GM23338 (cell line): ENCODE measurements around the gene GPR87. TPM values are rescaled to one million over a fixed set of nuclear protein-coding genes. Genes with fewer than 3 reads are reported as not detected.
A peak's percentile ranks its signal among the peaks of the same experiment; 100 is the strongest.

Source experiments
- ATAC-seq: fragments of 200-7000 bp; cut with Tn5 transposase; 3 replicates; pipeline ENCODE4 v1.9.1; 2020
- DNase-seq: peaks from one replicate; pipeline ENCODE4 v3.0.0-alpha.2; 2015; ENCODE audit warnings: low spot score
- H2AFZ ChIP-seq: fragments of 200-600 bp; sonication (generic); 2 replicates; pipeline ENCODE4 v1.8.0; 2016; ENCODE audit warnings: antibody characterized with exemption, mild to moderate bottlenecking, moderate library complexity
- H3F3A ChIP-seq: fragments of 200-600 bp; sonication (generic); replicated peaks from 2 replicates; pipeline ENCODE4 v1.8.0; 2017; ENCODE audit warnings: antibody characterized with exemption, mixed run types, low read depth
- H3K27ac ChIP-seq: fragments of 200-600 bp; sonication (generic); 2 replicates; pipeline ENCODE4 v1.6.1; 2016; ENCODE audit warnings: low read depth
- H3K27me3 ChIP-seq: fragments of 200-600 bp; sonication (generic); 2 replicates; pipeline ENCODE4 v1.8.0; 2016; ENCODE audit warnings: mild to moderate bottlenecking, mixed run types, moderate library complexity; ENCODE audit not compliant: insufficient read depth
- H3K36me3 ChIP-seq: fragments of 200-600 bp; sonication (generic); 2 replicates; pipeline ENCODE4 v1.8.0; 2016; ENCODE audit warnings: mild to moderate bottlenecking; ENCODE audit not compliant: insufficient read depth
- H3K4me1 ChIP-seq: fragments of 200-600 bp; sonication (generic); 2 replicates; pipeline ENCODE4 v1.8.0; 2016; ENCODE audit warnings: mild to moderate bottlenecking, moderate library complexity; ENCODE audit not compliant: insufficient read depth
- H3K4me2 ChIP-seq: fragments of 200-600 bp; sonication (generic); 2 replicates; pipeline ENCODE4 v1.7.1; 2017; ENCODE audit warnings: mixed run types
- H3K4me3 ChIP-seq: fragments of 200-600 bp; sonication (generic); 2 replicates; pipeline ENCODE4 v1.6.1; 2016; ENCODE audit warnings: mixed run types
- H3K79me2 ChIP-seq: fragments of 200-600 bp; sonication (generic); replicated peaks from 2 replicates; pipeline ENCODE4 v1.8.0; 2017; ENCODE audit warnings: mild to moderate bottlenecking; ENCODE audit not compliant: insufficient read depth
- H3K9me2 ChIP-seq: fragments of 200-600 bp; sonication (generic); 2 replicates; pipeline ENCODE4 v1.8.0; 2017; ENCODE audit not compliant: insufficient read depth
- H4K20me1 ChIP-seq: fragments of 200-600 bp; sonication (generic); replicated peaks from 2 replicates; pipeline ENCODE4 v1.8.0; 2017; ENCODE audit warnings: mild to moderate bottlenecking; ENCODE audit not compliant: insufficient read depth
- H3K27ac Mint-ChIP-seq: 2 replicates; pipeline ENCODE4 v1.8.0; 2020; ENCODE audit warnings: inconsistent platforms, mild to moderate bottlenecking, moderate library complexity, mixed read lengths
- H3K27me3 Mint-ChIP-seq: 3 replicates; pipeline ENCODE4 v1.8.0; 2022; ENCODE audit warnings: low read depth, mild to moderate bottlenecking, moderate library complexity, mixed read lengths, inconsistent platforms; ENCODE audit not compliant: insufficient read depth, poor library complexity
- H3K36me3 Mint-ChIP-seq: 3 replicates; pipeline ENCODE4 v1.8.0; 2021; ENCODE audit warnings: low read depth, mild to moderate bottlenecking, inconsistent platforms, moderate library complexity, mixed read lengths
- H3K4me1 Mint-ChIP-seq: 3 replicates; pipeline ENCODE4 v1.8.0; 2020; ENCODE audit warnings: mild to moderate bottlenecking, inconsistent platforms, mixed read lengths
- H3K4me3 Mint-ChIP-seq: 3 replicates; pipeline ENCODE4 v1.8.0; 2021; ENCODE audit warnings: moderate library complexity, mild to moderate bottlenecking, inconsistent platforms, mixed read lengths
- H3K9me3 Mint-ChIP-seq: 3 replicates; pipeline ENCODE4 v1.8.0; 2020; ENCODE audit warnings: moderate library complexity, mild to moderate bottlenecking, inconsistent platforms, mixed read lengths
- CREB1 ChIP-seq: fragments of 250-450 bp; sonication (Bioruptor Pico); IDR thresholded peaks from 2 replicates; pipeline ENCODE4 v1.5.0; 2020; ENCODE audit warnings: low read depth, mild to moderate bottlenecking, moderate library complexity
- EZH2 ChIP-seq: fragments of 200-600 bp; sonication (generic); IDR thresholded peaks from one replicate; pipeline ENCODE4 v1.8.0; 2017; ENCODE audit warnings: antibody characterized with exemption, mild to moderate bottlenecking, low read depth; ENCODE audit not compliant: unreplicated experiment
- EZH2phosphoT487 ChIP-seq: fragments of 200-600 bp; sonication (generic); IDR thresholded peaks from one replicate; pipeline ENCODE4 v1.8.1; 2018; ENCODE audit warnings: antibody characterized with exemption; ENCODE audit not compliant: unreplicated experiment
- JUNB ChIP-seq: IDR thresholded peaks from one replicate; pipeline ENCODE4 v1.6.1; 2016; ENCODE audit warnings: antibody characterized with exemption; ENCODE audit not compliant: unreplicated experiment
- NANOG ChIP-seq: IDR thresholded peaks from 2 replicates; pipeline ENCODE4 v1.6.1; 2016; ENCODE audit warnings: antibody characterized with exemption, borderline replicate concordance
- POLR2AphosphoS5 ChIP-seq: IDR thresholded peaks from 2 replicates; pipeline ENCODE4 v1.6.1; 2016; ENCODE audit warnings: antibody characterized with exemption, low read depth
- STAT1 ChIP-seq: IDR thresholded peaks from one replicate; pipeline ENCODE4 v1.6.1; 2016; ENCODE audit warnings: antibody characterized with exemption; ENCODE audit not compliant: unreplicated experiment
- ZNF114 ChIP-seq: fragments of 250-450 bp; sonication (Bioruptor Pico); IDR thresholded peaks from 2 replicates; pipeline ENCODE4 v1.5.0; 2020; ENCODE audit warnings: mild to moderate bottlenecking, moderate library complexity
- ZNF331 ChIP-seq: fragments of 250-450 bp; sonication (Bioruptor Pico); IDR thresholded peaks from 2 replicates; pipeline ENCODE4 v1.5.0; 2020; ENCODE audit warnings: low read depth, mild to moderate bottlenecking, moderate library complexity
- polyA plus RNA-seq: library from polyadenylated mRNA; unstranded; fragments of >200 nt; fragmentation: Nextera tagmentation; extraction: Ambion mirVana; gene quantifications from 2 replicates; pipeline ENCODE4 v1.2.1, GENCODE V29; 2016
- total RNA-seq: library from RNA; depleted of rRNA; stranded (reverse); fragments of >200 nt; shearing (Covaris generic); gene quantifications from 2 replicates; pipeline ENCODE4 v1.2.3, GENCODE V29; 2014
- TF ChIP-seq, protein P1 (sequence below): IDR thresholded peaks from one replicate; pipeline ENCODE4 v1.6.1; 2018; ENCODE audit warnings: antibody characterized with exemption; ENCODE audit not compliant: unreplicated experiment
- TF ChIP-seq, protein P2 (sequence below): fragments of 250-450 bp; sonication (Bioruptor Pico); IDR thresholded peaks from 2 replicates; pipeline ENCODE4 v1.5.0; 2020; ENCODE audit warnings: mild to moderate bottlenecking, moderate library complexity
- TF ChIP-seq, protein P3 (sequence below): IDR thresholded peaks from 2 replicates; pipeline ENCODE4 v1.6.1; 2016; ENCODE audit warnings: antibody characterized with exemption
- TF ChIP-seq, protein P4 (sequence below), 2 experiments: fragments of 200-600 bp in 1 of 2; sonication (generic) in 1 of 2; conservative IDR thresholded peaks; 2 replicates each; pipeline versions ENCODE4 v1.5.1 to v1.6.1; 2016 to 2017; ENCODE audit warnings: antibody characterized with exemption in 2 of 2, low read depth in 2 of 2, mild to moderate bottlenecking in 2 of 2, moderate library complexity in 1 of 2

GPR87 gene
- total and polyA plus RNA-seq, 2 experiments from 2014 or later, result 0.21 TPM; not detected in 1

DNA sequence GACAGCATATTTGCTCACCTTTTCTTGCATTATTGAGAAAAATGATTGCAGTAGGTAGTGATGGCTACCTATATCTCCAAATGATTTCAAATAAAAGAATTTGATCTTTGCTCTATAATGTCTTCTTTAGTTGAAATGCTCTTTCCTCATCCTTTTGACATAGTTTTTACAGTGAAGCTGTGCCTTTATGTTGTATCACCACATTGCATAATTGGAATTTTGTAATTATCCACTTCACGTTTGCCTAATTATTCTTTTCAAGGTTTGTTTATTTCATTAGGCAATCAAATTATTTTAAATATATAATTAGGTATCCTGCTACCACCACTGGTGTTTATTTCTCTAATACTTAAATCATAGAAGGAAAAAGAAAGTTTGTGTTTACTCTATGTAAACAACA lies 34.0 kb upstream of the GPR87 start:
- Mint-ChIP-seq H3K9me3 (no peaks in the 10 kb centered on the region), H3K36me3 (no peaks in the 10 kb centered on the region), H3K4me1 (peaks cover 49% of the 10 kb centered on the region), H3K27ac (no peak overlapping the region), H3K27me3 (peaks cover 4% of the 10 kb centered on the region), H3K4me3 (no peak overlapping the region)
- H3K27me3 ChIP-seq, result no peaks in the 10 kb centered on the region
- peaks cover 38% of the 10 kb centered on the region for H3K4me1 ChIP-seq
- no peaks in the 10 kb centered on the region for H3K36me3 ChIP-seq
- H3K27ac ChIP-seq, result no peak overlapping the region
- DNase-seq (no peak), ATAC-seq (no peak)
- no peaks in the 10 kb centered on the region for H3K79me2 ChIP-seq
- H3K4me2 ChIP-seq, result peak overlapping the region; percentile 35; the same call in 1 of the 2 replicates
- H3K4me3 ChIP-seq, result no peak overlapping the region
- no peaks in the 10 kb centered on the region for H3K9me2 ChIP-seq
- H3F3A ChIP-seq, result no peaks in the 10 kb centered on the region
- no peaks in the 10 kb centered on the region for H4K20me1 ChIP-seq
- TF ChIP-seq CREB1, result no peak
- TF ChIP-seq EZH2, result no peak
- TF ChIP-seq, protein P1, sequence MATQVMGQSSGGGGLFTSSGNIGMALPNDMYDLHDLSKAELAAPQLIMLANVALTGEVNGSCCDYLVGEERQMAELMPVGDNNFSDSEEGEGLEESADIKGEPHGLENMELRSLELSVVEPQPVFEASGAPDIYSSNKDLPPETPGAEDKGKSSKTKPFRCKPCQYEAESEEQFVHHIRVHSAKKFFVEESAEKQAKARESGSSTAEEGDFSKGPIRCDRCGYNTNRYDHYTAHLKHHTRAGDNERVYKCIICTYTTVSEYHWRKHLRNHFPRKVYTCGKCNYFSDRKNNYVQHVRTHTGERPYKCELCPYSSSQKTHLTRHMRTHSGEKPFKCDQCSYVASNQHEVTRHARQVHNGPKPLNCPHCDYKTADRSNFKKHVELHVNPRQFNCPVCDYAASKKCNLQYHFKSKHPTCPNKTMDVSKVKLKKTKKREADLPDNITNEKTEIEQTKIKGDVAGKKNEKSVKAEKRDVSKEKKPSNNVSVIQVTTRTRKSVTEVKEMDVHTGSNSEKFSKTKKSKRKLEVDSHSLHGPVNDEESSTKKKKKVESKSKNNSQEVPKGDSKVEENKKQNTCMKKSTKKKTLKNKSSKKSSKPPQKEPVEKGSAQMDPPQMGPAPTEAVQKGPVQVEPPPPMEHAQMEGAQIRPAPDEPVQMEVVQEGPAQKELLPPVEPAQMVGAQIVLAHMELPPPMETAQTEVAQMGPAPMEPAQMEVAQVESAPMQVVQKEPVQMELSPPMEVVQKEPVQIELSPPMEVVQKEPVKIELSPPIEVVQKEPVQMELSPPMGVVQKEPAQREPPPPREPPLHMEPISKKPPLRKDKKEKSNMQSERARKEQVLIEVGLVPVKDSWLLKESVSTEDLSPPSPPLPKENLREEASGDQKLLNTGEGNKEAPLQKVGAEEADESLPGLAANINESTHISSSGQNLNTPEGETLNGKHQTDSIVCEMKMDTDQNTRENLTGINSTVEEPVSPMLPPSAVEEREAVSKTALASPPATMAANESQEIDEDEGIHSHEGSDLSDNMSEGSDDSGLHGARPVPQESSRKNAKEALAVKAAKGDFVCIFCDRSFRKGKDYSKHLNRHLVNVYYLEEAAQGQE, result no peak
- no peak for TF ChIP-seq STAT1
- TF ChIP-seq JUNB, result no peak
- TF ChIP-seq, protein P2, sequence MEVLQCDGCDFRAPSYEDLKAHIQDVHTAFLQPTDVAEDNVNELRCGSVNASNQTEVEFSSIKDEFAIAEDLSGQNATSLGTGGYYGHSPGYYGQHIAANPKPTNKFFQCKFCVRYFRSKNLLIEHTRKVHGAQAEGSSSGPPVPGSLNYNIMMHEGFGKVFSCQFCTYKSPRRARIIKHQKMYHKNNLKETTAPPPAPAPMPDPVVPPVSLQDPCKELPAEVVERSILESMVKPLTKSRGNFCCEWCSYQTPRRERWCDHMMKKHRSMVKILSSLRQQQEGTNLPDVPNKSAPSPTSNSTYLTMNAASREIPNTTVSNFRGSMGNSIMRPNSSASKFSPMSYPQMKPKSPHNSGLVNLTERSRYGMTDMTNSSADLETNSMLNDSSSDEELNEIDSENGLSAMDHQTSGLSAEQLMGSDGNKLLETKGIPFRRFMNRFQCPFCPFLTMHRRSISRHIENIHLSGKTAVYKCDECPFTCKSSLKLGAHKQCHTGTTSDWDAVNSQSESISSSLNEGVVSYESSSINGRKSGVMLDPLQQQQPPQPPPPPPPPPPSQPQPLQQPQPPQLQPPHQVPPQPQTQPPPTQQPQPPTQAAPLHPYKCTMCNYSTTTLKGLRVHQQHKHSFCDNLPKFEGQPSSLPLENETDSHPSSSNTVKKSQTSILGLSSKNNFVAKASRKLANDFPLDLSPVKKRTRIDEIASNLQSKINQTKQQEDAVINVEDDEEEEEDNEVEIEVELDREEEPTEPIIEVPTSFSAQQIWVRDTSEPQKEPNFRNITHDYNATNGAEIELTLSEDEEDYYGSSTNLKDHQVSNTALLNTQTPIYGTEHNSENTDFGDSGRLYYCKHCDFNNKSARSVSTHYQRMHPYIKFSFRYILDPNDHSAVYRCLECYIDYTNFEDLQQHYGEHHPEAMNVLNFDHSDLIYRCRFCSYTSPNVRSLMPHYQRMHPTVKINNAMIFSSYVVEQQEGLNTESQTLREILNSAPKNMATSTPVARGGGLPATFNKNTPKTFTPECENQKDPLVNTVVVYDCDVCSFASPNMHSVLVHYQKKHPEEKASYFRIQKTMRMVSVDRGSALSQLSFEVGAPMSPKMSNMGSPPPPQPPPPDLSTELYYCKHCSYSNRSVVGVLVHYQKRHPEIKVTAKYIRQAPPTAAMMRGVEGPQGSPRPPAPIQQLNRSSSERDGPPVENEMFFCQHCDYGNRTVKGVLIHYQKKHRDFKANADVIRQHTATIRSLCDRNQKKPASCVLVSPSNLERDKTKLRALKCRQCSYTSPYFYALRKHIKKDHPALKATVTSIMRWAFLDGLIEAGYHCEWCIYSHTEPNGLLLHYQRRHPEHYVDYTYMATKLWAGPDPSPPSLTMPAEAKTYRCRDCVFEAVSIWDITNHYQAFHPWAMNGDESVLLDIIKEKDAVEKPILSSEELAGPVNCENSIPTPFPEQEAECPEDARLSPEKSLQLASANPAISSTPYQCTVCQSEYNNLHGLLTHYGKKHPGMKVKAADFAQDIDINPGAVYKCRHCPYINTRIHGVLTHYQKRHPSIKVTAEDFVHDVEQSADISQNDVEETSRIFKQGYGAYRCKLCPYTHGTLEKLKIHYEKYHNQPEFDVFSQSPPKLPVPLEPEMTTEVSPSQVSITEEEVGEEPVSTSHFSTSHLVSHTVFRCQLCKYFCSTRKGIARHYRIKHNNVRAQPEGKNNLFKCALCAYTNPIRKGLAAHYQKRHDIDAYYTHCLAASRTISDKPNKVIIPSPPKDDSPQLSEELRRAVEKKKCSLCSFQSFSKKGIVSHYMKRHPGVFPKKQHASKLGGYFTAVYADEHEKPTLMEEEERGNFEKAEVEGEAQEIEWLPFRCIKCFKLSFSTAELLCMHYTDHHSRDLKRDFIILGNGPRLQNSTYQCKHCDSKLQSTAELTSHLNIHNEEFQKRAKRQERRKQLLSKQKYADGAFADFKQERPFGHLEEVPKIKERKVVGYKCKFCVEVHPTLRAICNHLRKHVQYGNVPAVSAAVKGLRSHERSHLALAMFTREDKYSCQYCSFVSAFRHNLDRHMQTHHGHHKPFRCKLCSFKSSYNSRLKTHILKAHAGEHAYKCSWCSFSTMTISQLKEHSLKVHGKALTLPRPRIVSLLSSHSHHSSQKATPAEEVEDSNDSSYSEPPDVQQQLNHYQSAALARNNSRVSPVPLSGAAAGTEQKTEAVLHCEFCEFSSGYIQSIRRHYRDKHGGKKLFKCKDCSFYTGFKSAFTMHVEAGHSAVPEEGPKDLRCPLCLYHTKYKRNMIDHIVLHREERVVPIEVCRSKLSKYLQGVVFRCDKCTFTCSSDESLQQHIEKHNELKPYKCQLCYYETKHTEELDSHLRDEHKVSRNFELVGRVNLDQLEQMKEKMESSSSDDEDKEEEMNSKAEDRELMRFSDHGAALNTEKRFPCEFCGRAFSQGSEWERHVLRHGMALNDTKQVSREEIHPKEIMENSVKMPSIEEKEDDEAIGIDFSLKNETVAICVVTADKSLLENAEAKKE (CRISPR knock-in tag), result no peak
- no peak for TF ChIP-seq ZNF114 (CRISPR knock-in tag)
- no peak for TF ChIP-seq POLR2AphosphoS5
- TF ChIP-seq, protein P3, sequence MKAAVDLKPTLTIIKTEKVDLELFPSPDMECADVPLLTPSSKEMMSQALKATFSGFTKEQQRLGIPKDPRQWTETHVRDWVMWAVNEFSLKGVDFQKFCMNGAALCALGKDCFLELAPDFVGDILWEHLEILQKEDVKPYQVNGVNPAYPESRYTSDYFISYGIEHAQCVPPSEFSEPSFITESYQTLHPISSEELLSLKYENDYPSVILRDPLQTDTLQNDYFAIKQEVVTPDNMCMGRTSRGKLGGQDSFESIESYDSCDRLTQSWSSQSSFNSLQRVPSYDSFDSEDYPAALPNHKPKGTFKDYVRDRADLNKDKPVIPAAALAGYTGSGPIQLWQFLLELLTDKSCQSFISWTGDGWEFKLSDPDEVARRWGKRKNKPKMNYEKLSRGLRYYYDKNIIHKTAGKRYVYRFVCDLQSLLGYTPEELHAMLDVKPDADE, result no peak
- TF ChIP-seq ZNF331 (CRISPR knock-in tag), result no peak
- TF ChIP-seq EZH2phosphoT487, result no peak
- TF ChIP-seq, protein P4, sequence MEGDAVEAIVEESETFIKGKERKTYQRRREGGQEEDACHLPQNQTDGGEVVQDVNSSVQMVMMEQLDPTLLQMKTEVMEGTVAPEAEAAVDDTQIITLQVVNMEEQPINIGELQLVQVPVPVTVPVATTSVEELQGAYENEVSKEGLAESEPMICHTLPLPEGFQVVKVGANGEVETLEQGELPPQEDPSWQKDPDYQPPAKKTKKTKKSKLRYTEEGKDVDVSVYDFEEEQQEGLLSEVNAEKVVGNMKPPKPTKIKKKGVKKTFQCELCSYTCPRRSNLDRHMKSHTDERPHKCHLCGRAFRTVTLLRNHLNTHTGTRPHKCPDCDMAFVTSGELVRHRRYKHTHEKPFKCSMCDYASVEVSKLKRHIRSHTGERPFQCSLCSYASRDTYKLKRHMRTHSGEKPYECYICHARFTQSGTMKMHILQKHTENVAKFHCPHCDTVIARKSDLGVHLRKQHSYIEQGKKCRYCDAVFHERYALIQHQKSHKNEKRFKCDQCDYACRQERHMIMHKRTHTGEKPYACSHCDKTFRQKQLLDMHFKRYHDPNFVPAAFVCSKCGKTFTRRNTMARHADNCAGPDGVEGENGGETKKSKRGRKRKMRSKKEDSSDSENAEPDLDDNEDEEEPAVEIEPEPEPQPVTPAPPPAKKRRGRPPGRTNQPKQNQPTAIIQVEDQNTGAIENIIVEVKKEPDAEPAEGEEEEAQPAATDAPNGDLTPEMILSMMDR (conservative IDR thresholded peaks at IDR 0.05; ENCODE audit: low read depth in 2 of 2), result no peak
- TF ChIP-seq NANOG, result no peak
- no peak overlapping the region for H2AFZ ChIP-seq
